Epithelial cell of esophagus (primary cell): ENCODE results near the gene PFKFB3.

Source experiments
- DNase-seq: peaks from one replicate; pipeline ENCODE4 v3.0.0; 2010; ENCODE audit warnings: low read depth
- H3K4me3 ChIP-seq: 2 replicates; pipeline ENCODE4 v1.5.1; 2011; ENCODE audit warnings: mild to moderate bottlenecking, low read length, control low read depth
- TF ChIP-seq, protein P1 (sequence below): IDR thresholded peaks from 2 replicates; pipeline ENCODE4 v1.5.1; 2011; ENCODE audit warnings: low read depth, mild to moderate bottlenecking, low read length, control low read depth, inconsistent platforms; ENCODE audit not compliant: insufficient read depth; ENCODE audit errors: missing control alignments

PFKFB3 gene

DNA sequence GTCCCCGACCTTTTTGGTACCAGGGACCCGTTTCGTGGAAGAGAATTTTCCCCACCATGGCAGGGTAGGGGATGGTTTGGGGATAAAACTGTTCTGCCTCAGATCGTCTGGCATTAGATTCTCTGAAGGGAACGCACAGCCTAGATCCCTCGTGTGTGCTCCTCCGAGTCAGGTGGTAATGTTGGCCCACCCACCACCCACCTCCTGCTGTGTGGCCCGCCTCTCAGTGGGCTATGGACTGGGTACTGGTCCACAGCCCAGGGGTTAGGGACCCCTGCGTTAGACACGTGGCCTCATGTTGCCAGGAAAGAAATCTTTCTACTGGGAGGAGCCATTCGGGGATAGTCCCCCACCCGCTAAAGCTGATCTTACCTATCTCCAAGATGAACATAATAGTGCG lies 27.0 kb downstream of the PFKFB3 start:
- TF ChIP-seq, protein P1, sequence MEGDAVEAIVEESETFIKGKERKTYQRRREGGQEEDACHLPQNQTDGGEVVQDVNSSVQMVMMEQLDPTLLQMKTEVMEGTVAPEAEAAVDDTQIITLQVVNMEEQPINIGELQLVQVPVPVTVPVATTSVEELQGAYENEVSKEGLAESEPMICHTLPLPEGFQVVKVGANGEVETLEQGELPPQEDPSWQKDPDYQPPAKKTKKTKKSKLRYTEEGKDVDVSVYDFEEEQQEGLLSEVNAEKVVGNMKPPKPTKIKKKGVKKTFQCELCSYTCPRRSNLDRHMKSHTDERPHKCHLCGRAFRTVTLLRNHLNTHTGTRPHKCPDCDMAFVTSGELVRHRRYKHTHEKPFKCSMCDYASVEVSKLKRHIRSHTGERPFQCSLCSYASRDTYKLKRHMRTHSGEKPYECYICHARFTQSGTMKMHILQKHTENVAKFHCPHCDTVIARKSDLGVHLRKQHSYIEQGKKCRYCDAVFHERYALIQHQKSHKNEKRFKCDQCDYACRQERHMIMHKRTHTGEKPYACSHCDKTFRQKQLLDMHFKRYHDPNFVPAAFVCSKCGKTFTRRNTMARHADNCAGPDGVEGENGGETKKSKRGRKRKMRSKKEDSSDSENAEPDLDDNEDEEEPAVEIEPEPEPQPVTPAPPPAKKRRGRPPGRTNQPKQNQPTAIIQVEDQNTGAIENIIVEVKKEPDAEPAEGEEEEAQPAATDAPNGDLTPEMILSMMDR: no peak
- no peak for DNase-seq

DNA sequence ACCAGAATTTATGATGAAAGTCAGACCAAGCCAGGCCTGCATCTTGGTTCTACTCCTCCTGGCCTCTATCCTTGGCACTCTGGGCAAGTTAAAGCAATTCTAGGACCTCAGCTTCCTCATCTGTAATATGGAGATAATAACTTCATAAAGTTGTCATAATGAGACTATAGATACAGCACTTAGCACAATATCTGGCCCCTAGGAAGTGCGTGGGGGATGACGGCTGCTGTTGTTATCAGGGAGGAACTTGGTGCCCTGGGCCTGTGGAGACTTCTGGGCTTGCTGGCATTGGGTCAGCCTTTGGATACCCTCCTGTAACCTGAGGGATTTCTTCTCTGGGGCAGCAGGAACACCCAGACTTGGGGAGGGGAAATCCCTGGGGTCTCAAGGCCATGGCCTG lies 27.6 kb downstream of the PFKFB3 start:
- no peak overlapping the region for H3K4me3 ChIP-seq
- no peak for DNase-seq
- TF ChIP-seq, protein P1: no peak

More for the DNA sequence above, 27.0 kb downstream of the PFKFB3 start:
- H3K4me3 ChIP-seq: no peak overlapping the region

- TF ChIP-seq, protein P1: no peak
- no peak overlapping the region for H3K4me3 ChIP-seq
- DNase-seq: no peak
These were observed 28.4 kb downstream of the PFKFB3 start for GRCh38 chr10:6231146-6231545.

- no peak for DNase-seq
- TF ChIP-seq, protein P1: no peak
- H3K4me3 ChIP-seq: no peak overlapping the region
These were observed 29.0 kb downstream of the PFKFB3 start for GRCh38 chr10:6231730-6232129.

DNA sequence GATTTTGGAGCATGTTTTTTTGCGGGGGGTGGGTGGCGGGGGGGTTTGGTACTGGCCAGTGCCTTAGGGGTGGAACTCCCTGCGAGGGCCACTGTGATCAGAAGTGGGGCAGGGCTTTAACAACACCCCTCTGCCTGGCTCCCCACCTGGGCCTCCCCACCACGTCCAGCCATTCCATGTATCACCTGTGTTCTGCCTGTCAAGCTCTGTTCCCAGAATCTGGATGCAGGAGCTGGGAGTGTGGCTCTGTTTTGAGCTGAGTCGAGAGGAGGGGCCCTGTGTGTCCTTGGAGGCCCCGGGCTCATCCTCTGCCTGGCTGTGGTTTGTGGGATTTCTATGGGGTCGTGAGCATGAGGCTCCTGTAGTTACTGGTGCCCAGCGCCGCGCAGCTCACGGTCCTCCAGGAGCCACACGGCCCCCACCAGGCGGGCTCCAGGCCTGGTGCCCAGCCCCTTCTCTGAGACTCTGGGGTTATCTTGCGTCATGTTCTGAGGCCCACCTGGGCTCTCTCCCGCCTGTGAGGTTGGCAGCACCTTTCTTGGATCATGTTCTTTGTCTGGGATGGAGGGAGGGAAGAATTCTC lies 29.6 kb downstream of the PFKFB3 start:
- DNase-seq: no peak
- TF ChIP-seq, protein P1: no peak
- no peak overlapping the region for H3K4me3 ChIP-seq

- no peak overlapping the region for H3K4me3 ChIP-seq
- TF ChIP-seq, protein P1: no peak
- no peak for DNase-seq
These were observed 30.4 kb downstream of the PFKFB3 start for GRCh38 chr10:6232846-6233724.
